NCI-H748 (cell line): Measurements from ENCODE around the gene KLK14.
A peak's percentile ranks its signal among the peaks of the same experiment; 100 is the strongest.

Experiments
- DNase-seq: peaks from one replicate; lab custom pipeline; 2025; ENCODE audit not compliant: unreplicated experiment; lab: John Stamatoyannopoulos, UW

The KLK14 gene

GRCh38 chr19:51082611-51083010 is at the start of gene KLK14:
Gene KLK14, minus strand, starts transcription at chr19:51082887. Its CDS starts 273 bp downstream, at chr19:51082614.
- DNase-seq, result peak; percentile 20

GRCh38 chr19:51131780-51132680 is 49.3 kb upstream of the KLK14 start:
- peak; percentile 32 for DNase-seq

GRCh38 chr19:51129716-51130115 is 47.0 kb upstream of the KLK14 start:
- no peak for DNase-seq

- no peak for DNase-seq
Observed at GRCh38 chr19:51128227-51128626, 45.5 kb upstream of the KLK14 start.

- DNase-seq, result no peak
Observed at GRCh38 chr19:51127755-51128154, 45.1 kb upstream of the KLK14 start.

GRCh38 chr19:51127032-51127431 is 44.3 kb upstream of the KLK14 start:
- DNase-seq, result no peak

GRCh38 chr19:51125421-51126075 is 42.9 kb upstream of the KLK14 start:
- no peak for DNase-seq

GRCh38 chr19:51124729-51125128 is 42.0 kb upstream of the KLK14 start, which contains the start of gene SIGLEC9:
Gene SIGLEC9, plus strand, starts transcription at chr19:51124906. Its CDS starts 69 bp downstream, at chr19:51124975.
- no peak for DNase-seq

GRCh38 chr19:51124216-51124615 is 41.5 kb upstream of the KLK14 start:
- no peak for DNase-seq

- no peak for DNase-seq
Observed at GRCh38 chr19:51123802-51124201, 41.1 kb upstream of the KLK14 start.

GRCh38 chr19:51123381-51123800 is 40.7 kb upstream of the KLK14 start:
- no peak for DNase-seq

GRCh38 chr19:51122112-51122981 is 39.7 kb upstream of the KLK14 start:
- DNase-seq, result no peak

- DNase-seq, result no peak
Observed at GRCh38 chr19:51121257-51121656, 38.6 kb upstream of the KLK14 start.

GRCh38 chr19:51120160-51120559 is 37.5 kb upstream of the KLK14 start:
- DNase-seq, result no peak

- no peak for DNase-seq
Observed at GRCh38 chr19:51119611-51120010, 36.9 kb upstream of the KLK14 start.

GRCh38 chr19:51119101-51119500 is 36.4 kb upstream of the KLK14 start:
- no peak for DNase-seq

GRCh38 chr19:51116736-51117286 is 34.1 kb upstream of the KLK14 start:
- no peak for DNase-seq

GRCh38 chr19:51114087-51114729 is 31.5 kb upstream of the KLK14 start:
- no peak for DNase-seq

GRCh38 chr19:51111606-51112005 is 28.9 kb upstream of the KLK14 start:
- DNase-seq, result peak; percentile 27

GRCh38 chr19:51110666-51110971 is 27.9 kb upstream of the KLK14 start:
- DNase-seq, result no peak

GRCh38 chr19:51108805-51109146 is 26.1 kb upstream of the KLK14 start:
- DNase-seq, result peak; percentile 90
